ENCODE data around the gene UGT2B17.
A peak's percentile ranks its signal among the peaks of the same experiment; 100 is the strongest.
"Not testable (repeated sequence)": the region's sequence is repeated elsewhere in the genome, so short reads cannot be mapped to it uniquely, and the experiment has no call there.

Gene UGT2B17

GRCh38 chr4:68520985-68521384 lies 55.1 kb downstream of the UGT2B17 start:
- no peak for DNase-seq (ENCODE audit: low spot score)
- TF ChIP-seq CTCF (IDR thresholded peaks at IDR 0.05; ENCODE audit: borderline replicate concordance, control extremely low read depth, extremely low read depth, insufficient read depth, missing control alignments), result no peak
- in situ Hi-C loops (cut with MboI; ENCODE audit: low sequenced_read_pairs, unreplicated experiment), result no loop called here

GRCh38 chr4:68518889-68519288 lies 57.2 kb downstream of the UGT2B17 start:
- in situ Hi-C loops (cut with MboI; ENCODE audit: low sequenced_read_pairs, unreplicated experiment), result no loop called here
- DNase-seq (ENCODE audit: low spot score), result no peak
- TF ChIP-seq CTCF (IDR thresholded peaks at IDR 0.05; ENCODE audit: borderline replicate concordance, control extremely low read depth, extremely low read depth, insufficient read depth, missing control alignments), result no peak

- in situ Hi-C loops (cut with MboI; ENCODE audit: low sequenced_read_pairs, unreplicated experiment); DNase-seq (ENCODE audit: low spot score): not testable (repeated sequence)
Observed at GRCh38 chr4:68505452-68505851, 70.7 kb downstream of the UGT2B17 start.

GRCh38 chr4:68504836-68505235 lies 71.3 kb downstream of the UGT2B17 start:
- in situ Hi-C loops (cut with MboI; ENCODE audit: low sequenced_read_pairs, unreplicated experiment); DNase-seq (ENCODE audit: low spot score): not testable (repeated sequence)

GRCh38 chr4:68503462-68503861 lies 72.7 kb downstream of the UGT2B17 start:
- DNase-seq (ENCODE audit: low spot score); in situ Hi-C loops (cut with MboI; ENCODE audit: low sequenced_read_pairs, unreplicated experiment): not testable (repeated sequence)

GRCh38 chr4:68499021-68499420 lies 77.1 kb downstream of the UGT2B17 start:
- in situ Hi-C loops (cut with MboI; ENCODE audit: low sequenced_read_pairs, unreplicated experiment), result loop anchor here (25.0 kb wide), 1 partner anchor 663 kb away; no protein-coding TSS in a partner anchor
- TF ChIP-seq CTCF (IDR thresholded peaks at IDR 0.05; ENCODE audit: borderline replicate concordance, control extremely low read depth, extremely low read depth, insufficient read depth, missing control alignments), result no peak
- DNase-seq (ENCODE audit: low spot score), result no peak

- TF ChIP-seq CTCF (IDR thresholded peaks at IDR 0.05; ENCODE audit: borderline replicate concordance, control extremely low read depth, extremely low read depth, insufficient read depth, missing control alignments), result peak; percentile 80
- in situ Hi-C loops (cut with MboI; ENCODE audit: low sequenced_read_pairs, unreplicated experiment), result loop anchor here (25.0 kb wide), 1 partner anchor 664 kb away; no protein-coding TSS in a partner anchor
- peak; percentile 37 for DNase-seq (ENCODE audit: low spot score)
Observed at GRCh38 chr4:68498413-68499007, 77.6 kb downstream of the UGT2B17 start.

GRCh38 chr4:68494688-68495087 lies 81.4 kb downstream of the UGT2B17 start:
- no peak for DNase-seq (ENCODE audit: low spot score)
- in situ Hi-C loops (cut with MboI; ENCODE audit: low sequenced_read_pairs, unreplicated experiment), result loop anchor here (25.0 kb wide), 1 partner anchor 668 kb away; no protein-coding TSS in a partner anchor
- no peak for TF ChIP-seq CTCF (IDR thresholded peaks at IDR 0.05; ENCODE audit: borderline replicate concordance, control extremely low read depth, extremely low read depth, insufficient read depth, missing control alignments)

All from GM13976 (cell line).